T-helper 2 cell (primary cell): ENCODE results near the gene ZBTB48.
"Not testable (repeated sequence)": the region's sequence is repeated elsewhere in the genome, so short reads cannot be mapped to it uniquely, and the experiment has no call there.

Experiments
- DNase-seq, 5 experiments: peaks; one replicate each; pipeline versions ENCODE4 v3.0.0 to v3.0.0-alpha.2; 2012 to 2022
- total RNA-seq, 2 donors: gene quantifications; one replicate each; lab custom pipeline; 2026; lab: John Stamatoyannopoulos, UW

ZBTB48 gene
- total RNA-seq: 28.4 to 38.6 reads per million in 2 donors

- peak; percentile 93 to 97 (median 96) for DNase-seq
Observed at GRCh38 chr1:6579374-6580118, at the start of gene ZBTB48. Gene ZBTB48, plus strand, starts transcription at chr1:6579994. Its CDS starts 616 bp downstream, at chr1:6580610.

- no peak for DNase-seq
Observed at GRCh38 chr1:6530504-6531160, 49.2 kb upstream of the ZBTB48 start.

- DNase-seq: no peak
Observed at GRCh38 chr1:6531996-6532395, 47.8 kb upstream of the ZBTB48 start.

- DNase-seq: no peak
Observed at GRCh38 chr1:6534248-6534822, 45.5 kb upstream of the ZBTB48 start.

GRCh38 chr1:6535214-6535613 lies 44.6 kb upstream of the ZBTB48 start:
- DNase-seq: no peak

- no peak for DNase-seq
Observed at GRCh38 chr1:6536291-6536690, 43.5 kb upstream of the ZBTB48 start.

- no peak for DNase-seq
Observed at GRCh38 chr1:6538956-6539355, 40.8 kb upstream of the ZBTB48 start.

- no peak for DNase-seq
Observed at GRCh38 chr1:6544831-6545230, 35.0 kb upstream of the ZBTB48 start.

GRCh38 chr1:6545276-6546112 lies 34.3 kb upstream of the ZBTB48 start:
- DNase-seq: peak in 1 of 5 experiments; percentile 59

- DNase-seq: no peak
Observed at GRCh38 chr1:6546326-6546725, 33.5 kb upstream of the ZBTB48 start.

- no peak for DNase-seq
Observed at GRCh38 chr1:6547301-6547700, 32.5 kb upstream of the ZBTB48 start.

GRCh38 chr1:6554031-6554906 lies 25.5 kb upstream of the ZBTB48 start, which contains the start of gene NOL9:
Gene NOL9, minus strand, starts transcription at chr1:6554513. Its CDS starts 11 bp downstream, at chr1:6554502.
- peak; percentile 88 to 95 (median 93) for DNase-seq

- no peak for DNase-seq
Observed at GRCh38 chr1:6554907-6555778, 24.7 kb upstream of the ZBTB48 start, which contains the start of gene TAS1R1. Gene TAS1R1, plus strand, starts transcription at chr1:6555307. Its CDS starts 67 bp downstream, at chr1:6555374.

- no peak for DNase-seq
Observed at GRCh38 chr1:6557597-6557996, 22.2 kb upstream of the ZBTB48 start.

GRCh38 chr1:6559161-6559560 lies 20.6 kb upstream of the ZBTB48 start:
- not testable (repeated sequence) for DNase-seq

GRCh38 chr1:6560267-6560666 lies 19.5 kb upstream of the ZBTB48 start:
- DNase-seq: peak in 1 of 5 experiments; percentile 18

GRCh38 chr1:6569033-6569432 lies 10.8 kb upstream of the ZBTB48 start:
- DNase-seq: no peak

GRCh38 chr1:6570100-6570499 lies 9.7 kb upstream of the ZBTB48 start:
- DNase-seq: no peak

GRCh38 chr1:6570987-6571386 lies 8.8 kb upstream of the ZBTB48 start:
- DNase-seq: no peak

GRCh38 chr1:6572653-6573383 lies 7.0 kb upstream of the ZBTB48 start:
- no peak for DNase-seq
